Measurements from ENCODE around the gene GCN1. TPM values are rescaled to one million over a fixed set of nuclear protein-coding genes. Genes with fewer than 3 reads are reported as not detected.
A peak's percentile ranks its signal among the peaks of the same experiment; 100 is the strongest.

GCN1 gene
- total and polyA plus RNA-seq, 4 donors, result 19.3 to 93.6 (median 53.1) TPM

- no peaks in the 10 kb centered on the region for H3K9me3 ChIP-seq (ENCODE audit: control insufficient read depth in 4 of 4, insufficient read depth in 3 of 4, low read length in 3 of 4)
- H3K36me3 ChIP-seq (ENCODE audit: control insufficient read depth in 4 of 4, insufficient read depth in 4 of 4, low read length in 4 of 4), result peaks cover 0 to 9% (median 5%) of the 10 kb centered on the region in 4 donors
- no peak overlapping the region for H3K4me3 ChIP-seq
- H3K27me3 ChIP-seq (ENCODE audit: control insufficient read depth in 3 of 3, insufficient read depth in 3 of 3, low read length in 2 of 3), result no peaks in the 10 kb centered on the region
- peak; percentile 64 for ATAC-seq (ENCODE audit: insufficient read depth, low FRiP score)
- WGBS, 2 donors, result 15 to 16% methylated on average over 23 of the region's 23 CpGs
- no peak overlapping the region for H3K9ac ChIP-seq (ENCODE audit: insufficient read depth in 1 of 2, low read length in 2 of 2)
- peaks cover 29 to 81% (median 46%) of the 10 kb centered on the region in 5 donors for H3K4me1 ChIP-seq (ENCODE audit: control insufficient read depth in 5 of 5, insufficient read depth in 5 of 5, low read length in 5 of 5)
- DNase-seq, result peak; percentile 89 to 91 (median 90)
- peak overlapping the region; percentile 88 to 89 for H3K27ac ChIP-seq (ENCODE audit: low read depth in 1 of 2, low read length in 1 of 2)
- TF ChIP-seq, protein P1, sequence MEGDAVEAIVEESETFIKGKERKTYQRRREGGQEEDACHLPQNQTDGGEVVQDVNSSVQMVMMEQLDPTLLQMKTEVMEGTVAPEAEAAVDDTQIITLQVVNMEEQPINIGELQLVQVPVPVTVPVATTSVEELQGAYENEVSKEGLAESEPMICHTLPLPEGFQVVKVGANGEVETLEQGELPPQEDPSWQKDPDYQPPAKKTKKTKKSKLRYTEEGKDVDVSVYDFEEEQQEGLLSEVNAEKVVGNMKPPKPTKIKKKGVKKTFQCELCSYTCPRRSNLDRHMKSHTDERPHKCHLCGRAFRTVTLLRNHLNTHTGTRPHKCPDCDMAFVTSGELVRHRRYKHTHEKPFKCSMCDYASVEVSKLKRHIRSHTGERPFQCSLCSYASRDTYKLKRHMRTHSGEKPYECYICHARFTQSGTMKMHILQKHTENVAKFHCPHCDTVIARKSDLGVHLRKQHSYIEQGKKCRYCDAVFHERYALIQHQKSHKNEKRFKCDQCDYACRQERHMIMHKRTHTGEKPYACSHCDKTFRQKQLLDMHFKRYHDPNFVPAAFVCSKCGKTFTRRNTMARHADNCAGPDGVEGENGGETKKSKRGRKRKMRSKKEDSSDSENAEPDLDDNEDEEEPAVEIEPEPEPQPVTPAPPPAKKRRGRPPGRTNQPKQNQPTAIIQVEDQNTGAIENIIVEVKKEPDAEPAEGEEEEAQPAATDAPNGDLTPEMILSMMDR (IDR thresholded peaks at IDR 0.05; ENCODE audit: control extremely low read depth, extremely low read depth), result peak; percentile 94
These were observed 34.0 kb upstream of the GCN1 start for GRCh38 chr12:120228291-120229070.

DNA sequence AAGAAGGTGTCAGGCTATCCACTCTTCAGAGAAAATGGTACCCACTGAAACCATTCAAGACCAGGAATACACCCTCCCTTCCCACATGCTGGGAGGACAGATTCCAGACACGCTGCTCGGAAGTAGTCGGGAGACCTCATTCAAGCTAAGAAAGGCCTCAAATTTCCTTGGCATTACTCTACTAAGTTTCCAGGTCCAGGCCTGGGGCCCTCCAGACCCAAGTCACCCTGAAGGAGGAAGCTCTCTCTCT, 33.5 kb upstream of the GCN1 start:
- Histone ChIP-seq H3K36me3 (ENCODE audit: control insufficient read depth in 4 of 4, insufficient read depth in 4 of 4, low read length in 4 of 4) (peaks cover 0 to 11% (median 6%) of the 10 kb centered on the region in 4 donors), H3K27ac (ENCODE audit: low read depth in 1 of 2, low read length in 1 of 2) (peak overlapping the region in 1 of 2 donors; percentile 2), H3K9ac (ENCODE audit: insufficient read depth in 1 of 2, low read length in 2 of 2) (no peak overlapping the region), H3K27me3 (ENCODE audit: control insufficient read depth in 3 of 3, insufficient read depth in 3 of 3, low read length in 2 of 3) (no peaks in the 10 kb centered on the region), H3K4me3 (no peak overlapping the region), H3K4me1 (ENCODE audit: control insufficient read depth in 5 of 5, insufficient read depth in 5 of 5, low read length in 5 of 5) (peaks cover 25 to 77% (median 43%) of the 10 kb centered on the region in 5 donors), H3K9me3 (ENCODE audit: control insufficient read depth in 4 of 4, insufficient read depth in 3 of 4, low read length in 3 of 4) (no peaks in the 10 kb centered on the region)
- WGBS, 2 donors, result 48 to 59% methylated on average over 3 of the region's 3 CpGs
- ATAC-seq (ENCODE audit: insufficient read depth, low FRiP score) (no peak), DNase-seq (no peak)
- TF ChIP-seq, protein P1 (IDR thresholded peaks at IDR 0.05; ENCODE audit: control extremely low read depth, extremely low read depth), result no peak

- Histone ChIP-seq H3K27ac (ENCODE audit: low read depth in 1 of 2, low read length in 1 of 2) (peak overlapping the region in 1 of 2 donors; percentile 2), H3K9me3 (ENCODE audit: control insufficient read depth in 4 of 4, insufficient read depth in 3 of 4, low read length in 3 of 4) (no peaks in the 10 kb centered on the region)
- ATAC-seq (ENCODE audit: insufficient read depth, low FRiP score), result no peak
These were observed 32.9 kb upstream of the GCN1 start for GRCh38 chr12:120227233-120228040.

More at GRCh38 chr12:120227233-120228040, 32.9 kb upstream of the GCN1 start:
- peaks cover 20 to 72% (median 41%) of the 10 kb centered on the region in 5 donors for H3K4me1 ChIP-seq (ENCODE audit: control insufficient read depth in 5 of 5, insufficient read depth in 5 of 5, low read length in 5 of 5)
- TF ChIP-seq, protein P1 (IDR thresholded peaks at IDR 0.05; ENCODE audit: control extremely low read depth, extremely low read depth), result no peak
- H3K27me3 ChIP-seq (ENCODE audit: control insufficient read depth in 3 of 3, insufficient read depth in 3 of 3, low read length in 2 of 3), result no peaks in the 10 kb centered on the region
- 73 to 85% methylated on average over 8 of the region's 8 CpGs for WGBS, 2 donors
- H3K9ac ChIP-seq (ENCODE audit: insufficient read depth in 1 of 2, low read length in 2 of 2), result no peak overlapping the region
- no peak for DNase-seq
- peaks cover 3 to 16% (median 6%) of the 10 kb centered on the region in 4 donors for H3K36me3 ChIP-seq (ENCODE audit: control insufficient read depth in 4 of 4, insufficient read depth in 4 of 4, low read length in 4 of 4)
- H3K4me3 ChIP-seq, result no peak overlapping the region
